Stomach (tissue), 9 donors: Measurements from ENCODE around the gene FZD4. TPM values are rescaled to one million over a fixed set of nuclear protein-coding genes. Genes with fewer than 3 reads are reported as not detected.
"Not testable (repeated sequence)": the region's sequence is repeated elsewhere in the genome, so short reads cannot be mapped to it uniquely, and the experiment has no call there.

Source experiments
- DNase-seq, 2 donors: peaks; one replicate each; pipeline versions ENCODE4 v3.0.0 to v3.0.0-alpha.2; 2013 to 2019
- H3K27ac ChIP-seq, 5 donors: fragments of 200-600 bp in 4 of 5; sonication (generic) in 4 of 5; one replicate each; pipeline ENCODE4 v1.5.1; 2013 to 2019; ENCODE audit warnings: mild to moderate bottlenecking in 1 of 5, moderate library complexity in 1 of 5
- H3K27me3 ChIP-seq, 3 donors: fragments of 200-600 bp; sonication (generic); one replicate each; pipeline ENCODE4 v1.5.1; 2017 to 2019; ENCODE audit warnings: mixed run types in 1 of 3
- H3K36me3 ChIP-seq, 4 donors: fragments of 200-600 bp; sonication (generic); 1 replicate in 3 of 4; 2 replicates in 1 of 4; pipeline ENCODE4 v1.5.1; 2016 to 2019
- H3K4me1 ChIP-seq, 4 donors: fragments of 200-600 bp; sonication (generic); one replicate each; pipeline ENCODE4 v1.5.1; 2016 to 2019
- H3K4me3 ChIP-seq, 4 donors: fragments of 200-600 bp; sonication (generic) in 3 of 4; one replicate each; pipeline ENCODE4 v1.5.1; 2016 to 2019; ENCODE audit warnings: mild to moderate bottlenecking in 1 of 4
- H3K9me3 ChIP-seq, 4 donors: fragments of 200-600 bp; sonication (generic); one replicate each; pipeline ENCODE4 v1.5.1; 2016 to 2019
- EP300 ChIP-seq: sonication (generic); formaldehyde crosslinking; IDR thresholded peaks from one replicate; pipeline ENCODE4 v1.6.1; 2017; ENCODE audit warnings: antibody characterized with exemption
- POLR2A ChIP-seq, 4 donors: fragments of 450-650 bp; IDR thresholded peaks; one replicate each; pipeline ENCODE4 v1.6.1; 2016; ENCODE audit warnings: antibody characterized with exemption in 4 of 4, control low read depth in 2 of 4, mild to moderate bottlenecking in 1 of 4, moderate library complexity in 1 of 4
- POLR2AphosphoS5 ChIP-seq, 3 donors: sonication (generic); formaldehyde crosslinking; IDR thresholded peaks; one replicate each; pipeline ENCODE4 v1.6.1; 2016; ENCODE audit warnings: antibody characterized with exemption in 3 of 3
- WGBS, 5 donors: extraction: QIAGEN DNeasy Blood & Tissue Kit in 3 of 5; methylation state at CpG; one replicate each; pipeline versions ENCODE4 v1.1.5 to v1.1.7; 2013 to 2018; 5-methylcytosine and 5-hydroxymethylcytosine counted together
- intact Hi-C: fragments of 100-400 bp; cut with DNase I; formaldehyde crosslinking; loops from one replicate; pipeline ENCODE4 v1.15.1; 2023; ENCODE audit warnings: low total_unique reads
- polyA plus RNA-seq, 3 donors: library from polyadenylated mRNA; stranded (reverse); fragments of 200-250 nt; gene quantifications; one replicate each; pipeline ENCODE4 v1.2.3, GENCODE V29; 2013
- total RNA-seq, 5 donors: library from RNA; depleted of rRNA; stranded (reverse); fragments of >200 nt; gene quantifications; one replicate each; pipeline versions ENCODE4 v1.1.0 to v1.2.3, GENCODE V29; 2014 to 2016
- TF ChIP-seq, protein P1 (sequence below), 7 experiments: fragments of 450-650 bp in 4 of 7; fragments of 200-600 bp in 3 of 7; sonication (generic) in 3 of 7; IDR thresholded peaks; one replicate each; pipeline ENCODE4 v1.5.1; 2016 to 2019; ENCODE audit warnings: antibody characterized with exemption in 7 of 7, control low read depth in 2 of 7, mild to moderate bottlenecking in 1 of 7
- donor health status: healthy with polysubstance abuse.
- donor health status: Bipolar disorder and iron deficiency.
- donor health status: healthy.

The FZD4 gene
- total and polyA plus RNA-seq, 8 donors, result 2.4 to 55.8 (median 12.0) TPM

GRCh38 chr11:86916330-86916729, 38.9 kb downstream of the FZD4 start:
- no peaks in the 10 kb centered on the region for H3K27me3 ChIP-seq
- no peaks in the 10 kb centered on the region for H3K36me3 ChIP-seq
- intact Hi-C loops, result no loop called here
- WGBS, 5 donors, result 41 to 48% (median 46%) methylated on average over 1 of the region's 1 CpG
- H3K27ac ChIP-seq, result peak overlapping the region; percentile 0 to 56 (median 54)
- no peaks in the 10 kb centered on the region for H3K9me3 ChIP-seq
- TF ChIP-seq, protein P1, sequence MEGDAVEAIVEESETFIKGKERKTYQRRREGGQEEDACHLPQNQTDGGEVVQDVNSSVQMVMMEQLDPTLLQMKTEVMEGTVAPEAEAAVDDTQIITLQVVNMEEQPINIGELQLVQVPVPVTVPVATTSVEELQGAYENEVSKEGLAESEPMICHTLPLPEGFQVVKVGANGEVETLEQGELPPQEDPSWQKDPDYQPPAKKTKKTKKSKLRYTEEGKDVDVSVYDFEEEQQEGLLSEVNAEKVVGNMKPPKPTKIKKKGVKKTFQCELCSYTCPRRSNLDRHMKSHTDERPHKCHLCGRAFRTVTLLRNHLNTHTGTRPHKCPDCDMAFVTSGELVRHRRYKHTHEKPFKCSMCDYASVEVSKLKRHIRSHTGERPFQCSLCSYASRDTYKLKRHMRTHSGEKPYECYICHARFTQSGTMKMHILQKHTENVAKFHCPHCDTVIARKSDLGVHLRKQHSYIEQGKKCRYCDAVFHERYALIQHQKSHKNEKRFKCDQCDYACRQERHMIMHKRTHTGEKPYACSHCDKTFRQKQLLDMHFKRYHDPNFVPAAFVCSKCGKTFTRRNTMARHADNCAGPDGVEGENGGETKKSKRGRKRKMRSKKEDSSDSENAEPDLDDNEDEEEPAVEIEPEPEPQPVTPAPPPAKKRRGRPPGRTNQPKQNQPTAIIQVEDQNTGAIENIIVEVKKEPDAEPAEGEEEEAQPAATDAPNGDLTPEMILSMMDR (IDR thresholded peaks at IDR 0.05), result no peak
- TF ChIP-seq EP300 (no peak), POLR2A (IDR thresholded peaks at IDR 0.05) (no peak), POLR2AphosphoS5 (IDR thresholded peaks at IDR 0.05) (no peak)
- peaks cover 0 to 11% (median 9%) of the 10 kb centered on the region in 4 donors for H3K4me1 ChIP-seq
- H3K4me3 ChIP-seq, result no peak overlapping the region
- peak in 1 of 2 donors; percentile 71 for DNase-seq

DNA sequence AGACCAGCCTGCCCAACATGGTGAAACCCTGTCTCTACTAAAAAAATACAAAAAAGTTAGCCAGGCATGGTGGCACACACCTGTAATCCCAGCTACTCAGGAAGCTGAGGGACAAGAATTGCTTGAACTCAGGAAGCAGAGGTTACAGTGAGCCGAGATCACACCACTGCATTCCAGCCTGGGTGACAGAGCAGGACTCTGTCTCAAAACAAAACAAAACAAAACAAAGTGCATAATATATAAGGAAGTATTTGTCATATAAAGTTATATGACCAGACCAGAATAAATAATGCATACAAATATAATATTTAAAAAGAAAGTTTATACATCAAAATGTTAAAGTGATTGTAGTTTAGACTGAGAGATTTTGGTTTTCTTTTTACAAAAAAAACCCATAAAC, 39.3 kb downstream of the FZD4 start:
- peak overlapping the region in 4 of 5 donors; percentile 0 to 55 (median 54) for H3K27ac ChIP-seq
- intact Hi-C loops, result not testable (repeated sequence)

GRCh38 chr11:86914865-86915519, 40.2 kb downstream of the FZD4 start:
- Histone ChIP-seq H3K27me3 (no peaks in the 10 kb centered on the region), H3K36me3 (no peaks in the 10 kb centered on the region), H3K27ac (peak overlapping the region in 1 of 5 donors; percentile 49), H3K9me3 (no peaks in the 10 kb centered on the region), H3K4me1 (peaks cover 0 to 11% (median 9%) of the 10 kb centered on the region in 4 donors), H3K4me3 (no peak overlapping the region)
- intact Hi-C loops, result no loop called here
- WGBS, 5 donors, result 71 to 82% (median 78%) methylated on average over 6 of the region's 6 CpGs
- TF ChIP-seq EP300, result no peak
- TF ChIP-seq POLR2AphosphoS5 (IDR thresholded peaks at IDR 0.05), result no peak
- no peak for TF ChIP-seq POLR2A (IDR thresholded peaks at IDR 0.05)
- TF ChIP-seq, protein P1 (IDR thresholded peaks at IDR 0.05), result no peak
- no peak for DNase-seq

More for the DNA sequence above, 39.3 kb downstream of the FZD4 start:
- DNase-seq, H3K27me3 ChIP-seq, H3K9me3 ChIP-seq, H3K36me3 ChIP-seq, H3K4me3 ChIP-seq: not testable (repeated sequence)
- peaks cover 0 to 11% (median 9%) of the 10 kb centered on the region in 4 donors for H3K4me1 ChIP-seq
- WGBS, 5 donors, result 14 to 70% (median 21%) methylated on average over 1 of the region's 1 CpG

GRCh38 chr11:86912238-86912637, 43.0 kb downstream of the FZD4 start:
- no peak for TF ChIP-seq POLR2A (IDR thresholded peaks at IDR 0.05)
- no peak for TF ChIP-seq EP300
- TF ChIP-seq, protein P1 (IDR thresholded peaks at IDR 0.05), result no peak
- WGBS, 5 donors, result 0 to 47% (median 36%) methylated on average over 1 of the region's 1 CpG

DNA sequence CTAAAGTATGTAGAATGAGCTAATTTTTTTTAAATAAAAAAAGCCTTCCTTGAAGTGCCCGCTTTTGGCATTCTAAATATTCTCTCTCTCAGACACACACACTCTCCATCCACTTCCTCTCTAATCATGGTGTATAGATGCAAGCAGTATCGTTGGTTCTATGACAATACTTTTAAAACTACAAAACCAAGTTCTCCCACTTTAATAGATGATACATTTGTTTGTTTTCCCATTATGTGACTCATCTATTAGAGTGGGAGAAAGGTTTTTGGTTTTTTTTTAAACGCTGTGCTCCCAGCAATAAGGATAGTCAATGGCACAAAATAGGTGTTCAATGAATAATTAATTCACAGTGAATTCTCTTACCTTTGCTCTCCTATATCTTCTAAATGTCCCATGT, 44.6 kb downstream of the FZD4 start:
- intact Hi-C loops, result no loop called here
- H3K27ac ChIP-seq, result no peak overlapping the region
- TF ChIP-seq EP300 (no peak), POLR2A (IDR thresholded peaks at IDR 0.05) (no peak), POLR2AphosphoS5 (IDR thresholded peaks at IDR 0.05) (no peak)
- TF ChIP-seq, protein P1 (IDR thresholded peaks at IDR 0.05), result no peak
- no peaks in the 10 kb centered on the region for H3K36me3 ChIP-seq
- H3K27me3 ChIP-seq, result no peaks in the 10 kb centered on the region
- no peaks in the 10 kb centered on the region for H3K9me3 ChIP-seq
- WGBS, 5 donors, result 80 to 87% (median 84%) methylated on average over 3 of the region's 3 CpGs
- H3K4me3 ChIP-seq, result no peak overlapping the region
- peaks cover 0 to under 1% (median 0%) of the 10 kb centered on the region in 4 donors for H3K4me1 ChIP-seq
- DNase-seq, result no peak

More at GRCh38 chr11:86912238-86912637, 43.0 kb downstream of the FZD4 start:
- no peaks in the 10 kb centered on the region for H3K36me3 ChIP-seq
- no peaks in the 10 kb centered on the region for H3K9me3 ChIP-seq
- H3K27me3 ChIP-seq, result no peaks in the 10 kb centered on the region
- H3K27ac ChIP-seq, result no peak overlapping the region
- no peak overlapping the region for H3K4me3 ChIP-seq
- DNase-seq, result no peak
- intact Hi-C loops, result no loop called here
- H3K4me1 ChIP-seq, result peaks cover 0 to 11% (median 9%) of the 10 kb centered on the region in 4 donors
